Measurements from ENCODE around the gene CMIP. TPM values are rescaled to one million over a fixed set of nuclear protein-coding genes. Genes with fewer than 3 reads are reported as not detected.

CMIP gene
- total RNA-seq, 1 experiment from 2014 or later: 48.2 TPM

DNA sequence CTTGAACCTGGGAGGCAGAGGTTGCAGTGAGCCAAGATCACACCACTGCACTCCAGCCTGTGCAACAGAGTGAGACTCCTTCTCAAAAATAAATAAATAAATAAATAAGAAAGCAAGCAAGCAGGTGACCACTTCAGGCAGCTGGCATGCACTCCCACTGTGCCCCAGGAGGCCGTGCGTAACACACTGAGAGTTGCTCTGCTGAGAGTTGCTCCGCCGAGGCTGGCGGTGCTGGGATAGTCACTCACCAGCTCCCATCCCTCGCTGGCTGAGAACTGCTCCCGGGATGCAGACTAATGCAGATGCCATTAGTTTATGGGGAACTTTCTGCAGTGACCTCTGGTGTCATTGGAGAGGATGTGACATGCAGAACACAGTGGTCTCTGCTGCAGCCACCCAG lies 228.8 kb downstream of the CMIP start:
- WGBS (ENCODE audit: extremely low coverage, insufficient read length, low lambda C conversion rate): no CpG with 5 or more reads among the region's 7 CpGs
- Histone ChIP-seq H3K27ac (ENCODE audit: insufficient read length, low read depth, low read length) (no peak overlapping the region), H2BK12ac (ENCODE audit: insufficient read length, low read depth, low read length) (no peak overlapping the region), H3K4ac (ENCODE audit: low read depth, low read length) (no peak overlapping the region), H4K8ac (replicated peaks; ENCODE audit: insufficient read length, low read depth, low read length) (no peak overlapping the region), H3K18ac (ENCODE audit: insufficient read length, low read depth, low read length) (no peak overlapping the region), H3K14ac (ENCODE audit: insufficient read depth, low read length) (no peak overlapping the region), H3K79me1 (ENCODE audit: insufficient read depth, low read depth, low read length, poor library complexity, severe bottlenecking) (no peaks in the 10 kb centered on the region), H3K23ac (ENCODE audit: insufficient read length, low read depth, low read length) (no peak overlapping the region), H3K9me3 (ENCODE audit: control insufficient read depth, low read depth, low read length) (no peaks in the 10 kb centered on the region), H3T11ph (ENCODE audit: low read length) (no peak overlapping the region), H4K91ac (ENCODE audit: insufficient read length, low read depth, low read length) (no peak overlapping the region), H3K4me2 (ENCODE audit: insufficient read depth, insufficient read length, low read length) (no peak overlapping the region), H2BK15ac (ENCODE audit: low read depth, low read length) (no peak overlapping the region), H3K9ac (ENCODE audit: extremely low read depth, insufficient read length, low read length) (no peak overlapping the region), H4K20me1 (ENCODE audit: control insufficient read depth, insufficient read depth, insufficient read length) (no peaks in the 10 kb centered on the region), H3K23me2 (ENCODE audit: insufficient read length, low read depth, low read length, poor library complexity, severe bottlenecking) (no peaks in the 10 kb centered on the region), H3K56ac (ENCODE audit: insufficient read length, low read depth, low read length) (no peak overlapping the region), H2AK5ac (ENCODE audit: insufficient read length, low read length) (no peak overlapping the region), H2BK20ac (ENCODE audit: low read depth, low read length, poor library complexity, severe bottlenecking) (no peak overlapping the region), H3K79me2 (ENCODE audit: insufficient read depth, low read length) (no peaks in the 10 kb centered on the region), H2BK5ac (ENCODE audit: insufficient read length, low read length) (no peak overlapping the region), H2BK120ac (ENCODE audit: low read depth, low read length, poor library complexity, severe bottlenecking) (no peak overlapping the region), H3K27me3 (ENCODE audit: insufficient read depth, low read length) (no peaks in the 10 kb centered on the region), H2AFZ (ENCODE audit: low read length) (no peak overlapping the region), H3K4me1 (ENCODE audit: insufficient read depth, low read length) (no peaks in the 10 kb centered on the region), H4K5ac (ENCODE audit: insufficient read length, low read depth, low read length) (no peak overlapping the region)
- 0 out of 7 replicates have a peak overlapping the region, but pooled peaks have one; percentile 18 to 52 (median 35) for H3K27ac Mint-ChIP-seq
- no peak overlapping the region for H3K4me3 Mint-ChIP-seq
- H3K36me3 Mint-ChIP-seq (ENCODE audit: insufficient read depth in 1 of 3, low read depth in 3 of 3): peaks cover 17 to 52% (median 44%) of the 10 kb centered on the region in 3 experiments
- no peak for DNase-seq
- peaks cover 5 to 6% of the 10 kb centered on the region in 2 experiments for H3K4me1 Mint-ChIP-seq
- TF ChIP-seq, protein P1, sequence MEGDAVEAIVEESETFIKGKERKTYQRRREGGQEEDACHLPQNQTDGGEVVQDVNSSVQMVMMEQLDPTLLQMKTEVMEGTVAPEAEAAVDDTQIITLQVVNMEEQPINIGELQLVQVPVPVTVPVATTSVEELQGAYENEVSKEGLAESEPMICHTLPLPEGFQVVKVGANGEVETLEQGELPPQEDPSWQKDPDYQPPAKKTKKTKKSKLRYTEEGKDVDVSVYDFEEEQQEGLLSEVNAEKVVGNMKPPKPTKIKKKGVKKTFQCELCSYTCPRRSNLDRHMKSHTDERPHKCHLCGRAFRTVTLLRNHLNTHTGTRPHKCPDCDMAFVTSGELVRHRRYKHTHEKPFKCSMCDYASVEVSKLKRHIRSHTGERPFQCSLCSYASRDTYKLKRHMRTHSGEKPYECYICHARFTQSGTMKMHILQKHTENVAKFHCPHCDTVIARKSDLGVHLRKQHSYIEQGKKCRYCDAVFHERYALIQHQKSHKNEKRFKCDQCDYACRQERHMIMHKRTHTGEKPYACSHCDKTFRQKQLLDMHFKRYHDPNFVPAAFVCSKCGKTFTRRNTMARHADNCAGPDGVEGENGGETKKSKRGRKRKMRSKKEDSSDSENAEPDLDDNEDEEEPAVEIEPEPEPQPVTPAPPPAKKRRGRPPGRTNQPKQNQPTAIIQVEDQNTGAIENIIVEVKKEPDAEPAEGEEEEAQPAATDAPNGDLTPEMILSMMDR (conservative IDR thresholded peaks at IDR 0.05): no peak
- H3K9me3 Mint-ChIP-seq: no peaks in the 10 kb centered on the region; a peak in 1 of 5 replicates
- no peaks in the 10 kb centered on the region; the same call in 1 of the 2 replicates for H3K27me3 Mint-ChIP-seq (ENCODE audit: low read depth)

Measured in H9 (cell line).